Small intestine (tissue), 7 donors: ENCODE results near the gene PTGR3. TPM values are rescaled to one million over a fixed set of nuclear protein-coding genes. Genes with fewer than 3 reads are reported as not detected.

ENCODE experiments used
- DNase-seq, 2 donors: peaks; one replicate each; pipeline versions ENCODE4 v3.0.0 to v3.0.0-alpha.2; 2013
- FAIRE-seq: peaks from 2 replicates; lab custom pipeline; 2012; peaks lifted over from hg19 to GRCh38; lab: Jason Lieb, UNC
- H3K27ac ChIP-seq, 3 donors: one replicate each; pipeline ENCODE4 v1.5.1; 2013; ENCODE audit warnings: low read length in 2 of 3, mild to moderate bottlenecking in 2 of 3, control low read depth in 1 of 3, inconsistent platforms in 1 of 3, low read depth in 1 of 3, moderate library complexity in 1 of 3
- H3K27me3 ChIP-seq, 3 donors: one replicate each; pipeline ENCODE4 v1.6.1; 2013; ENCODE audit warnings: low read length in 3 of 3, inconsistent platforms in 1 of 3; ENCODE audit not compliant: control insufficient read depth in 3 of 3, insufficient read depth in 3 of 3
- H3K36me3 ChIP-seq, 3 donors: one replicate each; pipeline ENCODE4 v1.6.1; 2013; ENCODE audit warnings: low read length in 3 of 3, inconsistent platforms in 1 of 3, low read depth in 1 of 3, mild to moderate bottlenecking in 1 of 3, moderate library complexity in 1 of 3; ENCODE audit not compliant: control insufficient read depth in 3 of 3, insufficient read depth in 2 of 3
- H3K4me1 ChIP-seq, 3 donors: one replicate each; pipeline ENCODE4 v1.6.1; 2013; ENCODE audit warnings: low read length in 2 of 3, inconsistent platforms in 1 of 3, low read depth in 1 of 3, mild to moderate bottlenecking in 1 of 3, moderate library complexity in 1 of 3; ENCODE audit not compliant: control insufficient read depth in 3 of 3, insufficient read depth in 2 of 3
- H3K4me3 ChIP-seq, 3 donors: one replicate each; pipeline ENCODE4 v1.5.1; 2013; ENCODE audit warnings: low read length in 3 of 3, control low read depth in 1 of 3, inconsistent platforms in 1 of 3, low read depth in 1 of 3, mild to moderate bottlenecking in 1 of 3, moderate library complexity in 1 of 3
- H3K9me3 ChIP-seq, 2 donors: one replicate each; pipeline ENCODE4 v1.6.1; 2013; ENCODE audit warnings: low read depth in 1 of 2, low read length in 1 of 2; ENCODE audit not compliant: control insufficient read depth in 2 of 2, insufficient read depth in 1 of 2
- WGBS, 3 donors: extraction: QIAGEN DNeasy Blood & Tissue Kit; methylation state at CpG; one replicate each; pipeline ENCODE4 v1.1.7; 2013; 5-methylcytosine and 5-hydroxymethylcytosine counted together
- polyA plus RNA-seq, 4 donors: library from polyadenylated mRNA; stranded (reverse) in 3 of 4; unstranded in 1 of 4; fragments of 200-250 nt in 3 of 4; fragments of 120-200 nt in 1 of 4; gene quantifications; one replicate each; pipeline versions ENCODE4 v1.2.1 to v1.2.3, GENCODE V29; 2013
- donor health status: healthy with polysubstance abuse.
- donor health status: control.
- donor health status: control.
- donor health status: Bipolar disorder and iron deficiency.
- donor health status: healthy.

PTGR3 gene
- polyA plus RNA-seq, 4 donors: 11.6 to 49.7 (median 22.1) TPM

DNA sequence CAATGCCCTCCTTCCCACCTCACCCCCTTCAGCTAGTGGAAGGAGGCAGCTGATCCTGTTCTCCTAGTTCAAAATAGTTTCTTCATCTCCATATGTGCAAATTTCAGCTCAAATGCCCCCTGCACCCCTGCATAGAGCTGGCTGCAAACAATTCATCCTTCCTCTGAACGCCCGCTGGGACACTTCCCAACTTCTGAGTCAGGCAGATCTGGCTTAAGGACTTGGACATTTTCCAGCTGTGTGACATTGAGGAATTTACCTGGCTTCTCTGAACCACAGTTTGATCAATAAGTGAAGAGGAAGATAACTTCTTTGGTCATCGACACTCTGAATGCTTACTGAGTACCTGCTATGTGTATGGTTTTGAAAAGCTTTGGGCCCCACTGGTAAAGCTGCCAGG, 23.5 kb downstream of the PTGR3 start:
- H3K4me3 ChIP-seq: no peak overlapping the region
- no peak for DNase-seq
- peaks cover 0 to 6% of the 10 kb centered on the region in 2 donors for H3K9me3 ChIP-seq
- WGBS, 3 donors: 79 to 84% (median 81%) methylated on average over 3 of the region's 3 CpGs
- no peak overlapping the region for H3K27ac ChIP-seq
- H3K27me3 ChIP-seq: no peaks in the 10 kb centered on the region
- FAIRE-seq: no peak
- peaks cover 0 to 4% (median 0%) of the 10 kb centered on the region in 3 donors for H3K36me3 ChIP-seq
- no peaks in the 10 kb centered on the region for H3K4me1 ChIP-seq

DNA sequence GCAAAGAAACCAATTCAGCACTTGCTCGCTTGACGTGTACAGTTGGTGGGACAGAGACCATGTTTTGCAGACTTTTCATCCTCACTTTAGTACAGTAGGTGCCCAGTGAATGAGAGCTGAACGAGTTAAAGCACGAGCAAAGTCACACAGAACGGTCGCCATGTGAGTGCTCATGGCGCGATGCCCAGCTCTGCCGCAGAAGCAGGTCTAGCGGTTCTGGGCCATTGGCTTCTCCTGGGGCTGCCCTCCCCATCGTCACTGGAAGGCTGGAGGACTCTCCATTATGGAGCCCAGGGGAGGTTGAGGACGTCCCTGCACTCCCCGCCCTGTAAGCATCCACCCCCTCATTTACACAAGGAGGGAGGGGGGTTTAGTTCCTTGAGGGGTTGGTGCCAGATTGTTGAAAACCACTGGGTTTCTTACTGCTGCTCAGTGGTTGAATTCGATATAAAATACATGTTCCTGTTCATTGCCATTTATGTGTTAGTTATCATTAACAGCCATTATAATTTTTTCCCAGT, 24.9 kb downstream of the PTGR3 start:
- Histone ChIP-seq H3K36me3 (no peaks in the 10 kb centered on the region), H3K9me3 (peaks cover 0 to 6% of the 10 kb centered on the region in 2 donors), H3K27me3 (no peaks in the 10 kb centered on the region), H3K4me3 (no peak overlapping the region), H3K4me1 (no peaks in the 10 kb centered on the region), H3K27ac (no peak overlapping the region)
- no peak for FAIRE-seq
- DNase-seq: no peak
- 91 to 93% (median 91%) methylated on average over 14 of the region's 14 CpGs for WGBS, 3 donors

DNA sequence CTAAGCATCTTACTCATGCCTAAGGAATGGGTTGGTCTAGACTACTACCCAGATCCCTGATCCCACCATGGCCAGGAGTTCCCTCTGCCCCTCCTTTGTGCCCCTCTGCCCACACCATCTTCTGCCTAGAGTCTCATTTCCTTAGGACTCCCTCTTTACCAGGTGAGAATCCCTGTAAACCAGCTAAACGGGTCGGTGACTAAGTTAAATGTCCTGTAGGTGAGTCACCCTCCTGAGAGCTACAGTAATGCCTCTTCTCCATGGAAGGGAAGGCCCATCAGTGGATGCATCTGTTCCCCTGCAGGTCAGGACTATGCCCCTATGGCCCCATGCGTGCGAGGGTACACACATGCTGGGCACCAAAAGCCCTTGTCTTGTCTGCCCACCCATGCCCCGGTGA, 25.4 kb downstream of the PTGR3 start:
- no peak for FAIRE-seq
- no peaks in the 10 kb centered on the region for H3K27me3 ChIP-seq
- no peaks in the 10 kb centered on the region for H3K4me1 ChIP-seq
- no peak overlapping the region for H3K4me3 ChIP-seq
- H3K27ac ChIP-seq: no peak overlapping the region
- 84 to 94% (median 84%) methylated on average over 5 of the region's 5 CpGs for WGBS, 3 donors
- no peaks in the 10 kb centered on the region for H3K36me3 ChIP-seq
- DNase-seq: no peak
- peaks cover 0 to 6% of the 10 kb centered on the region in 2 donors for H3K9me3 ChIP-seq

DNA sequence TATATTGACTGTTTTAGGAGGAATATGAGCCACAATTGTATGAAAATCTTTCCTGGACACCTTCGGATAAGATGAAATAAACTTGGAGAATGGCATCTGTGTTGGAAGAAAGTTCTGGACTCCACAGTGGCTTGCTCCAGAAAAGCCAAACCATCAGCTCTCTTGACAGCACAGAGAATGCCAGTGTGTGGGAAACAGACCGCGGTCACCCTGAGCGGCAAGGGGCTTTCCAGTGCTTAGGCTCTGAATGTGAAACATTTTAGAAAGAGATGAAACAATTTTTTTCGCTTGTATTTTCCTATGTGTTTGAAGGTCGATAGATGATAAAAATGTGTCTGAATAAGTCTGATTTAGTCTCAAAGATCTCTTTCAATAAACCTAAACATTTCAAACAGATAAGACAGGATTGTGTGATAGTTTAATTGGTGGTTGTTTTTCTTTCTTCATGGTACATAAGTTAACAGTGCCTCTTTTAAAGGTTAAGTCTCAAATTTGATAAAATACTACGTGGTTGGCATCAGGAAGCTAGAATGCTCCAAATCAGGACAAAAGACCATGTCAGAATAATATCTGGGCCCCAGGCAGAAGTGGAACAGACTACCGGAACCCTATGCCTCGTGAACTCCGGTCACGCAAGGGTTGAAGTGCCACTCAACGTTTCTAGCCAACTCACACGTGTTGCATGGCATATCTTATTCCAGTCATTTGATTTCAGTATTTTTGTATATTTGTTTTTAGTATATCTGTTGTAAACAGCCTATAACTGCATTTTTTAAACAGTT, 28.9 kb downstream of the PTGR3 start:
- 87 to 89% (median 87%) methylated on average over 13 of the region's 13 CpGs for WGBS, 3 donors
- no peak overlapping the region for H3K4me3 ChIP-seq
- FAIRE-seq (no peak), DNase-seq (no peak)
- no peak overlapping the region for H3K27ac ChIP-seq
- H3K4me1 ChIP-seq: no peaks in the 10 kb centered on the region
- no peaks in the 10 kb centered on the region for H3K36me3 ChIP-seq
- H3K27me3 ChIP-seq: no peaks in the 10 kb centered on the region
- H3K9me3 ChIP-seq: peaks cover 0 to 6% of the 10 kb centered on the region in 2 donors

DNA sequence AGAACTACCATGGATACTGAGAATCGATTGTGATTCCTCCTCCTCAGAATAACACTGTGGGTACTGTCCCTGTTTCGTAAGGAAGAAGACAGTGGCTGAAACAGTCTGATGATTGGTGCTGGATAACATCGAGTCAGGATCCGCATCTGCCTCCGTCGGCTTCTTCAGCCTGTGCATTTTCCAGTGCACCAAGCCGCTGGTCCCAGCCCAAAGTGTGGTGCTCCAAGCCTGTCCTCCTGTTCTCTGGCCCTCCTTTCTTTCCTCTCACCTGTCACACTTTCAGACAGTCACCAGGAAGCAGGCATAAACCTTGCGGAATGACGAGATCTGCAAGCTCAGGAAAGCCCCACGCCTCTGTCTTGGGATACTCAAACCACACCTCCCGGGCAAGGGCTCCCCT, 30.6 kb downstream of the PTGR3 start:
- WGBS, 3 donors: 91 to 93% (median 92%) methylated on average over 11 of the region's 11 CpGs
- H3K4me1 ChIP-seq: peaks cover 0 to 3% (median 0%) of the 10 kb centered on the region in 3 donors
- H3K27ac ChIP-seq: no peak overlapping the region
- H3K4me3 ChIP-seq: no peak overlapping the region
- peaks cover 0 to under 1% of the 10 kb centered on the region in 2 donors for H3K9me3 ChIP-seq
- FAIRE-seq (no peak), DNase-seq (no peak)
- H3K36me3 ChIP-seq: no peaks in the 10 kb centered on the region
- no peaks in the 10 kb centered on the region for H3K27me3 ChIP-seq

DNA sequence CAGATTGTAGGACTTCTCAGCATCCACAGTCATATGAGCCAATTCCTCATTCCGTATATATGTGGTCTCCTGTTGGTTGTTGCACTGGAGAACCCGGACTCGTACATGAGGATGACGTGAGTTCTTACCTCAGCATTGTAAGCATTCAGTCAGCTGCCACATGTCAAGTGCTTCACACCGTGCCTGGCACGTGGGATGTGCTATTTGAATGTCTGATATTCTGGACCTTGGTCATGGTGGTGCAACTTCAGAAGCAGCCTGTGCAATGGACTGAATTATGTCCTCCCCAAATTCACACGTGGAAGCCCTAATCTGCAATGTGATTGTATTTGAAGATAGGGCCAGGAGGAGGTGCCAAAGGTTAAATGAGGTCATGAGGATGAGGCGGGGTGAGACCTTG, 32.1 kb downstream of the PTGR3 start:
- WGBS, 3 donors: 78 to 87% (median 83%) methylated on average over 8 of the region's 8 CpGs
- FAIRE-seq (no peak), DNase-seq (no peak)
- no peak overlapping the region for H3K27ac ChIP-seq
- no peaks in the 10 kb centered on the region for H3K27me3 ChIP-seq
- no peaks in the 10 kb centered on the region for H3K9me3 ChIP-seq
- no peak overlapping the region for H3K4me3 ChIP-seq
- H3K36me3 ChIP-seq: no peaks in the 10 kb centered on the region
- peaks cover 0 to 8% (median 0%) of the 10 kb centered on the region in 3 donors for H3K4me1 ChIP-seq

DNA sequence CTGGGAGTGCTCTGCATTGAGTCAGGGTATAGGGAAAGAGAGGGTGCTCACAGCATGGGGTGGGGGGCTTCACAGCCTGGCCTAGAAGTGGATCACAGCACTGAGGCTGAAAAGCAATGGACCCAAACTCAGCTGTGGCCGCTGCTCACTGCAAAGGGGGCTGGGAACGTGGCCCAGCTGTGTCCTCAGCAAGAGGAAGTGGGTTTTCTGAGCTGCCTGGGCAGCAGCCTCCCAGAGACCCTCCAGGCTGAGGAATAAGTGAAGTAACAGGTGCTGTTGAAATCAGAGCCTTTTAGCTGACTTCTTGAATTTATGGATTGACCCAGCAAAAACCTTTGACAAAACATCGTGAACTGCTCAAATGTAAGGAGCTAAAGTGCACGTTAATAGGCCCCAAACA, 35.2 kb downstream of the PTGR3 start:
- Histone ChIP-seq H3K4me1 (peaks cover 0 to 8% (median 0%) of the 10 kb centered on the region in 3 donors), H3K9me3 (no peaks in the 10 kb centered on the region), H3K36me3 (no peaks in the 10 kb centered on the region), H3K27me3 (peaks cover 0 to 3% (median 0%) of the 10 kb centered on the region in 3 donors), H3K4me3 (no peak overlapping the region), H3K27ac (no peak overlapping the region)
- WGBS, 3 donors: 73 to 85% (median 74%) methylated on average over 4 of the region's 4 CpGs
- DNase-seq: no peak
- FAIRE-seq: no peak

DNA sequence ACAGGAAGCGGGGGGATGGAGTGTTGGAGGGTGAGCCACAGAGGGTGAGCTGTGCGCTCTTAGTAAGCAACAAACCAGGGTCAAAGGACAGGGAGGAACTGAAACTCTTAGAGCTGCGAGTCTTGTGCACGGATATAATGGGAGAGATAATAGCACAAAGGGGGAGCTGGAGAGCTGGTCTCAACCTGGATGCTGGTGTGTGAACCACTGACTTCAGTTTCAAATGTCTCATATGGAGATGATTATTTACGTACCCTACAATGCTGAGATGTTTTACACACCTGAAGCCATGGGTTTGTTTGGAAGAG, 35.9 kb downstream of the PTGR3 start:
- peaks cover 0 to 3% (median 0%) of the 10 kb centered on the region in 3 donors for H3K27me3 ChIP-seq
- peaks cover 0 to 8% (median 0%) of the 10 kb centered on the region in 3 donors for H3K4me1 ChIP-seq
- no peaks in the 10 kb centered on the region for H3K36me3 ChIP-seq
- DNase-seq (peak; percentile 61 to 65), FAIRE-seq (no peak)
- no peak overlapping the region for H3K4me3 ChIP-seq
- WGBS, 3 donors: 29 to 43% (median 31%) methylated on average over 5 of the region's 5 CpGs
- H3K27ac ChIP-seq: no peak overlapping the region
- no peaks in the 10 kb centered on the region for H3K9me3 ChIP-seq
